Pulmonary artery endothelial cell (primary cell): ENCODE data around the gene AZIN2. TPM values are rescaled to one million over a fixed set of nuclear protein-coding genes. Genes with fewer than 3 reads are reported as not detected.

Experiments used
- total RNA-seq: library from RNA; depleted of rRNA; stranded (reverse); fragments of >200 nt; gene quantifications from 2 replicates; pipeline ENCODE4 v1.2.3, GENCODE V29; 2014

AZIN2 gene
- total RNA-seq, 1 donor from 2014 or later = 0.99 TPM

Other genes with a start within 250 kb of the AZIN2 start
- 0.25 and 0.40 TPM in 2 replicates for gene FNDC5, start 210.2 kb upstream of the AZIN2 start, total RNA-seq
- not detected in 2 replicates for gene HPCA, start 194.7 kb upstream of the AZIN2 start, total RNA-seq
- 53.0 and 53.6 TPM in 2 replicates for gene TMEM54, start 179.8 kb upstream of the AZIN2 start, total RNA-seq
- 30.9 and 31.2 TPM in 2 replicates for gene RNF19B, start 116.3 kb upstream of the AZIN2 start, total RNA-seq
- 102 and 132 TPM in 2 replicates for gene AK2, start 44.3 kb upstream of the AZIN2 start, total RNA-seq
- 1.1 and 1.5 TPM in 2 replicates for gene TRIM62, start 100.9 kb downstream of the AZIN2 start, total RNA-seq
- gene ZNF362, start 175.3 kb downstream of the AZIN2 start, total RNA-seq = 3.7 and 5.1 TPM in 2 replicates
- gene A3GALT2, start 239.9 kb downstream of the AZIN2 start, total RNA-seq = not detected in 2 replicates